Peyer's patch (tissue), 4 donors: ENCODE measurements around the gene TMEM9.

Experiments used
- CTCF ChIP-seq, 6 experiments: fragments of 450-650 bp in 4 of 6; fragments of 200-600 bp in 2 of 6; sonication (generic) in 1 of 6; IDR thresholded peaks; one replicate each; pipeline ENCODE4 v1.5.1; 2017 to 2019; ENCODE audit warnings: antibody characterized with exemption in 6 of 6, mild to moderate bottlenecking in 3 of 6, moderate library complexity in 1 of 6
- POLR2A ChIP-seq, 2 donors: fragments of 450-650 bp; IDR thresholded peaks; one replicate each; pipeline ENCODE4 v1.5.1; 2017; ENCODE audit warnings: antibody characterized with exemption in 2 of 2, mild to moderate bottlenecking in 2 of 2, moderate library complexity in 2 of 2

DNA sequence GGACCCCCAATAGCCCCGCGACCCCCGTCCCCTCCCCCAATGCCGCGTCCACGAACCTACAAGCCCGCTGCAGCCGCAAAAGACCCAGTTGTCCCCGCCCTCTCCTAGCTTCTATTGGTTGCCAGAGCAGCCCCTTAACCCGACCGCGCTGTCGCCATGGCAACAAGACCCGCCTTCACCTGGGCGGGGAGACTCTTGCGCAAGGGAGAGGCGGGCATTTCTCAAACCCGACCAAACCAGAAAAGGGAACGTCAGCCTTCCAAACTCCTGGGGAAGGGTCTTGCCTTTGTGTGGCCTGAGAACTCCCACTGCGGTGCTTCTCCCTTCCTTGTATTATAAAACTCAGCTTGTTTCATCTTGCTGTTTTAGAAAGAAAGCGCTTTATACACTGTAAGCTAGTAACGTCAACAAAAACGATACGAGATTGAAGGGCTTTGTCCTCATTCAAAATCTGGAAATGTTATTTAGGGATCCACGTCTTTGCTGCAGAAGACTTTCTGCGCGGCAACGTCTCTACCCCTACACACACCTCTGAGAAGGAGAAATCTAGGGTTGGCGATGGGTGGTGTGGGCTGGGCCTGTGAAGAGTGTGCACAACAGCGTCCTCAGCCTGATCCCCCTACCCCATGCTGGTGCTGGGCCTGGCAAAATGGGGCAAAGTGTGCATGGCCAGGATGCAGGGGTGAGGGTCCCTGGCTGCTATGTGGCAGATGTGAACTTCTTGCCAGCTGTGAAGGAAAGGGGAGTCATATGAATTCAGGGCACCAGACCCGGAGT is at the start of gene TMEM9:
- TF ChIP-seq CTCF (IDR thresholded peaks at IDR 0.05) = no peak
- no peak for TF ChIP-seq POLR2A (IDR thresholded peaks at IDR 0.05)
